ENCODE data around the gene BRINP3.

The BRINP3 gene

GRCh38 chr1:190259424-190259823 is 218.2 kb downstream of the BRINP3 start:
- TF ChIP-seq, protein P1, sequence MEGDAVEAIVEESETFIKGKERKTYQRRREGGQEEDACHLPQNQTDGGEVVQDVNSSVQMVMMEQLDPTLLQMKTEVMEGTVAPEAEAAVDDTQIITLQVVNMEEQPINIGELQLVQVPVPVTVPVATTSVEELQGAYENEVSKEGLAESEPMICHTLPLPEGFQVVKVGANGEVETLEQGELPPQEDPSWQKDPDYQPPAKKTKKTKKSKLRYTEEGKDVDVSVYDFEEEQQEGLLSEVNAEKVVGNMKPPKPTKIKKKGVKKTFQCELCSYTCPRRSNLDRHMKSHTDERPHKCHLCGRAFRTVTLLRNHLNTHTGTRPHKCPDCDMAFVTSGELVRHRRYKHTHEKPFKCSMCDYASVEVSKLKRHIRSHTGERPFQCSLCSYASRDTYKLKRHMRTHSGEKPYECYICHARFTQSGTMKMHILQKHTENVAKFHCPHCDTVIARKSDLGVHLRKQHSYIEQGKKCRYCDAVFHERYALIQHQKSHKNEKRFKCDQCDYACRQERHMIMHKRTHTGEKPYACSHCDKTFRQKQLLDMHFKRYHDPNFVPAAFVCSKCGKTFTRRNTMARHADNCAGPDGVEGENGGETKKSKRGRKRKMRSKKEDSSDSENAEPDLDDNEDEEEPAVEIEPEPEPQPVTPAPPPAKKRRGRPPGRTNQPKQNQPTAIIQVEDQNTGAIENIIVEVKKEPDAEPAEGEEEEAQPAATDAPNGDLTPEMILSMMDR (IDR thresholded peaks at IDR 0.05; ENCODE audit: extremely low read depth, insufficient read depth, missing control alignments) = no peak
- in situ Hi-C loops (cut with MboI; ENCODE audit: low pct_unique_long_range_greater_than_20kb, low sequenced_read_pairs, unreplicated experiment) = no loop called here

GRCh38 chr1:190258003-190258402 is 219.7 kb downstream of the BRINP3 start:
- in situ Hi-C loops (cut with MboI; ENCODE audit: low pct_unique_long_range_greater_than_20kb, low sequenced_read_pairs, unreplicated experiment) = no loop called here
- TF ChIP-seq, protein P1 (IDR thresholded peaks at IDR 0.05; ENCODE audit: extremely low read depth, insufficient read depth, missing control alignments) = no peak
- DNase-seq (ENCODE audit: low spot score) = no peak

More at GRCh38 chr1:190259424-190259823, 218.2 kb downstream of the BRINP3 start:
- DNase-seq (ENCODE audit: low spot score) = no peak

GRCh38 chr1:190252046-190252445 is 225.6 kb downstream of the BRINP3 start:
- in situ Hi-C loops (cut with MboI; ENCODE audit: low pct_unique_long_range_greater_than_20kb, low sequenced_read_pairs, unreplicated experiment) = no loop called here
- TF ChIP-seq, protein P1 (IDR thresholded peaks at IDR 0.05; ENCODE audit: extremely low read depth, insufficient read depth, missing control alignments) = no peak
- DNase-seq (ENCODE audit: low spot score) = no peak

- in situ Hi-C loops (cut with MboI; ENCODE audit: low pct_unique_long_range_greater_than_20kb, low sequenced_read_pairs, unreplicated experiment) = no loop called here
- DNase-seq (ENCODE audit: low spot score) = no peak
- TF ChIP-seq, protein P1 (IDR thresholded peaks at IDR 0.05; ENCODE audit: extremely low read depth, insufficient read depth, missing control alignments) = no peak
Measured at GRCh38 chr1:190250368-190250767, 227.3 kb downstream of the BRINP3 start.

- TF ChIP-seq, protein P1 (IDR thresholded peaks at IDR 0.05; ENCODE audit: extremely low read depth, insufficient read depth, missing control alignments) = no peak
- in situ Hi-C loops (cut with MboI; ENCODE audit: low pct_unique_long_range_greater_than_20kb, low sequenced_read_pairs, unreplicated experiment) = no loop called here
- DNase-seq (ENCODE audit: low spot score) = no peak
Measured at GRCh38 chr1:190244406-190244805, 233.3 kb downstream of the BRINP3 start.

DNA sequence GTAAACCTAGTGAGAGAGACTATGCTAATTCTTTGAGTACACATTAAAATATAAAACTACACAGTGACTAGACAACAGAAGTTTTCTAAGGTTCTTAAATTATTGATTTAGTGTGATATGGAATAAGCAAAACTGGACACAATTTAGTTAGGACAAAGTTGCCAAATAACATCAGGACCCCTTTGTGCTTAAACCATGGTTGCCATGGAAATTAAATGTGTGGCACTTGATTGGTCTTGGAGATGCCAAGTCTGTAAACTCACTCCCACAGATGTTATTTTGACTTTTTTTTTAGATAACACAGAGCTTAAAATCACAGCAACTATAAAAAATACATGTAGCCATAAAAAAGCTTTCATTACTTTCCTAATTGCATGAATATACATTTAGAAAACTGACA is 234.6 kb downstream of the BRINP3 start:
- no peak for DNase-seq (ENCODE audit: low spot score)
- TF ChIP-seq, protein P1 (IDR thresholded peaks at IDR 0.05; ENCODE audit: extremely low read depth, insufficient read depth, missing control alignments) = no peak
- in situ Hi-C loops (cut with MboI; ENCODE audit: low pct_unique_long_range_greater_than_20kb, low sequenced_read_pairs, unreplicated experiment) = no loop called here

DNA sequence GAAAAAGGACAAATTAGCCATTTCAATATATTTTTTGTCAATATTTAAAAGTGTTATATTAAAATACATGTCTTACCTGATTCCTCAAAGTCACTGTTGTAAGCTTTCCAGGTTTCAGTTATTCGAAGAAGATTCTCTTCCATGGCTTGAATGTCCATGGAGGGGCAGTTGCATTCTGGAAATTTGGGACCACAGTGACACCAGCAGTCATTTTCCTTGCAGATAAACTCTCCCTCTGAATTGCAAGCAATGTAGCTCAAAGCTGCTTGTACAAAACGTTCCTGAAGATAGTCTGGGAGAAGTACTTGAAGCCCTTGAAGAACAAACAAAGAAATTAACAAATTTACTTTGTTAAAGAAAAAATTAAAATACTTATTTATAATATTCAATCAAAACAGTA is 251.7 kb downstream of the BRINP3 start:
- in situ Hi-C loops (cut with MboI; ENCODE audit: low pct_unique_long_range_greater_than_20kb, low sequenced_read_pairs, unreplicated experiment) = no loop called here
- TF ChIP-seq, protein P1 (IDR thresholded peaks at IDR 0.05; ENCODE audit: extremely low read depth, insufficient read depth, missing control alignments) = no peak
- DNase-seq (ENCODE audit: low spot score) = no peak
